Measurements from ENCODE around the gene ATP11B.

Gene ATP11B

DNA sequence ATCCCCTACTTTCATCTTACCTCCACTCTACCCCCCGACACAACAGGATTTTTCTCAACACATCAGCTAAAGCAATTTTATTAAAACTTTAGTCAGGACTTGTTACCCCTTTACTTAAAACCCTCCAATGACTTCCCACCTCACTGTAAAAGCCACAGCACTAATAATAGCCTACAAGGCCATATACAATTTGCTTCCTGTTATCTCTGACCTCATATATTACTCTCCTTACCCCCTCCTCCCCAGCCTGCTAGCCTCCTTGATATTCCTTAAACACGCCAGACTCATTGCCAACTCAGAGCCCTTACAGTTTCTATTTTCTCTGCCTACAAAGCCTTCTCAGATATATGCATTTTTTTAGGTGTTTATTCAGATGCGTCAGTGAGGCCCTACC is 132.6 kb downstream of the ATP11B start:
- Histone ChIP-seq H2AK5ac (ENCODE audit: low read length) (no peak overlapping the region), H3K4me1 (ENCODE audit: control insufficient read depth in 1 of 2, insufficient read depth in 2 of 2, low read length in 2 of 2) (no peaks in the 10 kb centered on the region), H3K79me1 (ENCODE audit: low read length) (no peaks in the 10 kb centered on the region), H3K4ac (ENCODE audit: low read depth, low read length) (no peak overlapping the region), H3K14ac (ENCODE audit: low read length) (no peak overlapping the region), H3K9me3 (ENCODE audit: insufficient read depth, low read depth, low read length) (no peaks in the 10 kb centered on the region), H3K23ac (ENCODE audit: low read length) (no peak overlapping the region), H3K4me2 (ENCODE audit: low read length) (no peak overlapping the region), H4K91ac (ENCODE audit: low read depth, low read length) (no peak overlapping the region), H2AFZ (ENCODE audit: insufficient read depth, low read length, poor library complexity) (no peak overlapping the region), H3K9ac (ENCODE audit: low read length) (no peak overlapping the region), H3K27me3 (ENCODE audit: insufficient read depth, low read length) (no peaks in the 10 kb centered on the region), H4K8ac (ENCODE audit: low read depth, low read length) (no peak overlapping the region), H2BK120ac (ENCODE audit: insufficient read depth, low read length, poor library complexity) (no peak overlapping the region), H3K27ac (ENCODE audit: low read depth, low read length) (no peak overlapping the region), H3K36me3 (ENCODE audit: control insufficient read depth in 1 of 2, insufficient read depth in 2 of 2, low read length in 2 of 2) (no peaks in the 10 kb centered on the region), H3K4me3 (ENCODE audit: low read depth, low read length) (no peak overlapping the region), H2BK12ac (ENCODE audit: low read length) (no peak overlapping the region), H4K12ac (ENCODE audit: low read depth, low read length) (no peak overlapping the region), H3K79me2 (ENCODE audit: control insufficient read depth, insufficient read depth, low read length, poor library complexity) (no peaks in the 10 kb centered on the region), H3K18ac (ENCODE audit: low read length) (no peak overlapping the region), H2BK5ac (ENCODE audit: low read depth, low read length, poor library complexity) (no peak overlapping the region)
- no peak for DNase-seq
- no CpG with 5 or more reads among the region's 3 CpGs for WGBS (ENCODE audit: extremely low coverage, insufficient coverage, insufficient read length)

DNA sequence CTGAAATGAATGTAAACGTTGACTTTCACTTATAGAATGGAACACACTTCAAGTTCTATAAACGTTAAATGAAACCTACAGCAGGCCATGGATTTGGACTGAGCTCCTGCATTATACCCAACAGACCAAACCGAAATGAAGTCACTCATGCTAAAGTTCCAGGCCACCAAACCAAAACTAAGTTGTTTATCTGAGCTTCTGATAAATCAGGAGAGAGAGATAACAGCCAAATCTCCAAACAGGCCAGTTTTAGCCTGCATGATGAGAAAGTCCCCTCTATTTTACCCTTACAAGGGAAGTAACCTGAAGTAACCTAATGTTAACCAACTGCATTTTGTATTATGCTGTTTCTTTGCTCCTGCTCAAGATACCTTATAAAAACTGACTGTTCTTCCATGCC is 142.5 kb downstream of the ATP11B start:
- H2BK120ac ChIP-seq (ENCODE audit: insufficient read depth, low read length, poor library complexity), result no peak overlapping the region
- H3K9ac ChIP-seq (ENCODE audit: low read length), result no peak overlapping the region
- no peaks in the 10 kb centered on the region for H3K79me1 ChIP-seq (ENCODE audit: low read length)
- no peaks in the 10 kb centered on the region for H3K27me3 ChIP-seq (ENCODE audit: insufficient read depth, low read length)
- no peak overlapping the region for H2BK12ac ChIP-seq (ENCODE audit: low read length)
- no peak overlapping the region for H3K23ac ChIP-seq (ENCODE audit: low read length)
- no peak overlapping the region for H4K12ac ChIP-seq (ENCODE audit: low read depth, low read length)
- H2BK5ac ChIP-seq (ENCODE audit: low read depth, low read length, poor library complexity), result no peak overlapping the region
- no peak overlapping the region for H3K18ac ChIP-seq (ENCODE audit: low read length)
- no peak overlapping the region for H3K27ac ChIP-seq (ENCODE audit: low read depth, low read length)
- no peak overlapping the region for H4K91ac ChIP-seq (ENCODE audit: low read depth, low read length)
- no peaks in the 10 kb centered on the region for H3K79me2 ChIP-seq (ENCODE audit: control insufficient read depth, insufficient read depth, low read length, poor library complexity)
- no peaks in the 10 kb centered on the region for H3K36me3 ChIP-seq (ENCODE audit: control insufficient read depth in 1 of 2, insufficient read depth in 2 of 2, low read length in 2 of 2)
- no peak overlapping the region for H3K4me2 ChIP-seq (ENCODE audit: low read length)
- DNase-seq, result no peak
- no peaks in the 10 kb centered on the region for H3K9me3 ChIP-seq (ENCODE audit: insufficient read depth, low read depth, low read length)
- no CpG with 5 or more reads among the region's 3 CpGs for WGBS (ENCODE audit: extremely low coverage, insufficient coverage, insufficient read length)
- no peak overlapping the region for H4K8ac ChIP-seq (ENCODE audit: low read depth, low read length)
- H3K14ac ChIP-seq (ENCODE audit: low read length), result no peak overlapping the region
- no peak overlapping the region for H2AK5ac ChIP-seq (ENCODE audit: low read length)
- H3K4me3 ChIP-seq (ENCODE audit: low read depth, low read length), result no peak overlapping the region
- H3K4ac ChIP-seq (ENCODE audit: low read depth, low read length), result no peak overlapping the region
- no peaks in the 10 kb centered on the region for H3K4me1 ChIP-seq (ENCODE audit: control insufficient read depth in 1 of 2, insufficient read depth in 2 of 2, low read length in 2 of 2)
- no peak overlapping the region for H2AFZ ChIP-seq (ENCODE audit: insufficient read depth, low read length, poor library complexity)

DNA sequence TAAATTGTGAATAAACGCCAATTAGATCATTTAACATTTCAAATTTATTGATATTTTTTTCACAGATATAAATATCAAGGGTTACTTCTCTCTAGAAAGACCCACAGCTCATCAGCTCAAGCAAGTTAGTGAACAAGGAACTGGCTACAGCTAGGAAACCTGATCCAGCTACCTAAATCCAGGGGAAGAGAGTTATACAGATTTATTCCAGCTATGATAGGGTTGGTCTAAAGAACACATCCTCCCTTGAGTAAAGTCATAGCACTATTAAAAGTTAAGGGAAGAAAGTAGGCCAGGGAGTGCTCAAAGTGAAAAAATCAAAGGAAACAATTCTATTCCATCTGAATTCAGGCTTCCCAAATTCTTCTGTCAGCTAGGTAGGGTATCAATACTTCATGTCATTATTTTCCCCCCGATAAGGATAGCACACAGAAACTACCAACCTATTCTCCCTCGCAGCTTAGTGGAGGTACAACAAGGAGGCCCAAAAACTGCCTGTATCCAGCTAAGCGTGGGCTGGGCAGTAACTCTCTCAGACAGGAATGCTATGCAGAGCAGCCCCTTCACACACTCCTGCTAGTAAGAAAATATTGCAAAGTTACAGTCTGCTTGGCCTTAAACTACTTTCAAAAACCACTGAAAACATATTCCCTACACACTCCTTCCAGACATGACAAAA is 143.1 kb downstream of the ATP11B start:
- no CpG with 5 or more reads among the region's 4 CpGs for WGBS (ENCODE audit: extremely low coverage, insufficient coverage, insufficient read length)
- no peak overlapping the region for H3K9ac ChIP-seq (ENCODE audit: low read length)
- H4K8ac ChIP-seq (ENCODE audit: low read depth, low read length), result no peak overlapping the region
- H3K4me3 ChIP-seq (ENCODE audit: low read depth, low read length), result no peak overlapping the region
- no peak overlapping the region for H4K91ac ChIP-seq (ENCODE audit: low read depth, low read length)
- no peak overlapping the region for H4K12ac ChIP-seq (ENCODE audit: low read depth, low read length)
- no peak overlapping the region for H3K27ac ChIP-seq (ENCODE audit: low read depth, low read length)
- H2AFZ ChIP-seq (ENCODE audit: insufficient read depth, low read length, poor library complexity), result no peak overlapping the region
- no peaks in the 10 kb centered on the region for H3K4me1 ChIP-seq (ENCODE audit: control insufficient read depth in 1 of 2, insufficient read depth in 2 of 2, low read length in 2 of 2)
- H3K4ac ChIP-seq (ENCODE audit: low read depth, low read length), result no peak overlapping the region
- H2BK5ac ChIP-seq (ENCODE audit: low read depth, low read length, poor library complexity), result no peak overlapping the region
- no peak overlapping the region for H3K4me2 ChIP-seq (ENCODE audit: low read length)
- H2AK5ac ChIP-seq (ENCODE audit: low read length), result no peak overlapping the region
- H3K79me2 ChIP-seq (ENCODE audit: control insufficient read depth, insufficient read depth, low read length, poor library complexity), result no peaks in the 10 kb centered on the region
- no peak overlapping the region for H3K23ac ChIP-seq (ENCODE audit: low read length)
- H3K27me3 ChIP-seq (ENCODE audit: insufficient read depth, low read length), result no peaks in the 10 kb centered on the region
- no peak overlapping the region for H3K18ac ChIP-seq (ENCODE audit: low read length)
- H3K36me3 ChIP-seq (ENCODE audit: control insufficient read depth in 1 of 2, insufficient read depth in 2 of 2, low read length in 2 of 2), result no peaks in the 10 kb centered on the region
- H2BK120ac ChIP-seq (ENCODE audit: insufficient read depth, low read length, poor library complexity), result no peak overlapping the region
- H2BK12ac ChIP-seq (ENCODE audit: low read length), result no peak overlapping the region
- no peak for DNase-seq
- H3K79me1 ChIP-seq (ENCODE audit: low read length), result no peaks in the 10 kb centered on the region
- no peaks in the 10 kb centered on the region for H3K9me3 ChIP-seq (ENCODE audit: insufficient read depth, low read depth, low read length)
- no peak overlapping the region for H3K14ac ChIP-seq (ENCODE audit: low read length)

DNA sequence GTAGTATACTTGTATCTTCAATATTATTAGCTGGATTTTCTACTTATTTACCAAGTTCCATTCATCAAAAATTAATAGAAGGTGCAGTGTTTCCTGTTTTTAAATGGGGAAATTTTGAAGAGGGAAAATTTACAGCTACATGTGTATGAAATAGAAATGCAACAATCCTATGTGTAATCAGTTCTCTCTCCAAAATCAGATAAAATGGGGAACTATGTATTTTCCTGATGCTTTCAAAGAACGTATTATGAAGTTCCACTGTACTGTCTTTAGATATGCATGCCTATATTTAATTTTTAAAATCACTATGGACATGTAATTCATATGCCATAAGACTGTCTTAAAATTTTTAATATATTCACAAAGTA is 143.6 kb downstream of the ATP11B start:
- no peak overlapping the region for H4K12ac ChIP-seq (ENCODE audit: low read depth, low read length)
- no CpG with 5 or more reads among the region's 1 CpG for WGBS (ENCODE audit: extremely low coverage, insufficient coverage, insufficient read length)

More for the DNA sequence above, 143.6 kb downstream of the ATP11B start:
- Histone ChIP-seq H4K8ac (ENCODE audit: low read depth, low read length) (no peak overlapping the region), H3K27me3 (ENCODE audit: insufficient read depth, low read length) (no peaks in the 10 kb centered on the region), H4K91ac (ENCODE audit: low read depth, low read length) (no peak overlapping the region), H2BK120ac (ENCODE audit: insufficient read depth, low read length, poor library complexity) (no peak overlapping the region), H3K79me2 (ENCODE audit: control insufficient read depth, insufficient read depth, low read length, poor library complexity) (no peaks in the 10 kb centered on the region), H3K27ac (ENCODE audit: low read depth, low read length) (no peak overlapping the region), H2BK5ac (ENCODE audit: low read depth, low read length, poor library complexity) (no peak overlapping the region), H3K9me3 (ENCODE audit: insufficient read depth, low read depth, low read length) (no peaks in the 10 kb centered on the region), H3K4me2 (ENCODE audit: low read length) (no peak overlapping the region), H2AK5ac (ENCODE audit: low read length) (no peak overlapping the region), H3K4me1 (ENCODE audit: control insufficient read depth in 1 of 2, insufficient read depth in 2 of 2, low read length in 2 of 2) (no peaks in the 10 kb centered on the region), H2AFZ (ENCODE audit: insufficient read depth, low read length, poor library complexity) (no peak overlapping the region), H3K4ac (ENCODE audit: low read depth, low read length) (no peak overlapping the region), H3K36me3 (ENCODE audit: control insufficient read depth in 1 of 2, insufficient read depth in 2 of 2, low read length in 2 of 2) (no peaks in the 10 kb centered on the region), H3K14ac (ENCODE audit: low read length) (no peak overlapping the region), H3K18ac (ENCODE audit: low read length) (no peak overlapping the region), H3K79me1 (ENCODE audit: low read length) (no peaks in the 10 kb centered on the region), H2BK12ac (ENCODE audit: low read length) (no peak overlapping the region), H3K4me3 (ENCODE audit: low read depth, low read length) (no peak overlapping the region), H3K23ac (ENCODE audit: low read length) (no peak overlapping the region), H3K9ac (ENCODE audit: low read length) (no peak overlapping the region)
- DNase-seq, result no peak

Data from trophoblast cell (in vitro differentiated cells and primary cell).